HepG2 (cell line): ENCODE results near the gene ATAD2B. TPM values are rescaled to one million over a fixed set of nuclear protein-coding genes. Genes with fewer than 3 reads are reported as not detected.
A peak's percentile ranks its signal among the peaks of the same experiment; 100 is the strongest.

Experiments used
- CAMTA2 ChIP-seq: sonication (generic); formaldehyde crosslinking; IDR thresholded peaks from 2 replicates; pipeline ENCODE4 v1.4.0; 2020; ENCODE audit warnings: mild to moderate bottlenecking, missing genetic modification reagents, borderline replicate concordance
- CERS6 ChIP-seq: sonication (generic); formaldehyde crosslinking; IDR thresholded peaks from 2 replicates; pipeline ENCODE4 v1.5.0; 2020; ENCODE audit warnings: missing genetic modification reagents
- GPN1 ChIP-seq: sonication (generic); formaldehyde crosslinking; IDR thresholded peaks from 2 replicates; pipeline ENCODE4 v1.5.1; 2020; ENCODE audit warnings: missing genetic modification reagents, borderline replicate concordance
- HNF4G ChIP-seq, 2 experiments: sonication (generic) in 1 of 2; formaldehyde crosslinking in 1 of 2; IDR thresholded peaks; 2 replicates each; pipeline versions ENCODE4 v1.4.0 to v1.6.1; 2011 to 2020; ENCODE audit warnings: borderline replicate concordance in 2 of 2, low read depth in 2 of 2, mild to moderate bottlenecking in 2 of 2, low read length in 1 of 2, missing genetic modification reagents in 1 of 2, moderate library complexity in 1 of 2
- KDM1A ChIP-seq: IDR thresholded peaks from 2 replicates; pipeline ENCODE4 v1.6.1; 2016; ENCODE audit warnings: missing compliant biosample characterization
- MEIS2 ChIP-seq: sonication (generic); formaldehyde crosslinking; IDR thresholded peaks from 2 replicates; pipeline ENCODE4 v1.9.0; 2021; ENCODE audit warnings: mild to moderate bottlenecking, missing genetic modification reagents
- NONO ChIP-seq, 2 experiments: fragments of 450-650 bp in 1 of 2; sonication (generic) in 1 of 2; formaldehyde crosslinking in 1 of 2; IDR thresholded peaks in 1 of 2; conservative IDR thresholded peaks in 1 of 2; 2 replicates each; pipeline versions ENCODE4 v1.6.1 to v1.8.0; 2017 to 2022; ENCODE audit warnings: mild to moderate bottlenecking in 1 of 2, missing genetic modification reagents in 1 of 2, moderate library complexity in 1 of 2
- PHF8 ChIP-seq: sonication (generic); formaldehyde crosslinking; IDR thresholded peaks from 2 replicates; pipeline ENCODE4 v1.5.0; 2020; ENCODE audit warnings: missing genetic modification reagents
- POLR2A ChIP-seq, 2 experiments: IDR thresholded peaks; 2 replicates each; pipeline ENCODE4 v1.6.1; 2011; ENCODE audit warnings: low read depth in 2 of 2, low read length in 2 of 2, mild to moderate bottlenecking in 1 of 2, moderate library complexity in 1 of 2; ENCODE audit not compliant: insufficient read depth in 1 of 2
- SMAD9 ChIP-seq: sonication (generic); formaldehyde crosslinking; IDR thresholded peaks from 2 replicates; pipeline ENCODE4 v1.5.1; 2020; ENCODE audit warnings: mild to moderate bottlenecking, missing genetic modification reagents
- TBX2 ChIP-seq: sonication (generic); formaldehyde crosslinking; IDR thresholded peaks from 2 replicates; pipeline ENCODE4 v1.5.0; 2020; ENCODE audit warnings: missing genetic modification reagents, mild to moderate bottlenecking, borderline replicate concordance
- YEATS4 ChIP-seq: sonication (generic); formaldehyde crosslinking; IDR thresholded peaks from 2 replicates; pipeline ENCODE4 v1.4.0; 2020; ENCODE audit warnings: missing genetic modification reagents, borderline replicate concordance
- ZNF224 ChIP-seq: sonication (generic); formaldehyde crosslinking; IDR thresholded peaks from 2 replicates; pipeline ENCODE4 v1.5.0; 2020; ENCODE audit warnings: mild to moderate bottlenecking, missing genetic modification reagents
- ZNF446 ChIP-seq: sonication (generic); formaldehyde crosslinking; IDR thresholded peaks from 2 replicates; pipeline ENCODE4 v1.5.0; 2020; ENCODE audit warnings: mild to moderate bottlenecking, missing genetic modification reagents
- ZNF652 ChIP-seq: IDR thresholded peaks from 2 replicates; pipeline ENCODE4 v1.6.1; 2016; ENCODE audit warnings: low read depth, borderline replicate concordance
- ZNF660 ChIP-seq: sonication (generic); formaldehyde crosslinking; IDR thresholded peaks from 2 replicates; pipeline ENCODE4 v1.5.1; 2020; ENCODE audit warnings: mild to moderate bottlenecking, low read depth, missing genetic modification reagents, borderline replicate concordance
- ZNF883 ChIP-seq: sonication (generic); formaldehyde crosslinking; IDR thresholded peaks from 2 replicates; pipeline ENCODE4 v1.5.1; 2020; ENCODE audit warnings: mild to moderate bottlenecking, missing genetic modification reagents; ENCODE audit errors: not compliant biosample characterization
- ZSCAN12 ChIP-seq: sonication (generic); formaldehyde crosslinking; IDR thresholded peaks from 2 replicates; pipeline ENCODE4 v1.9.0; 2021; ENCODE audit warnings: mild to moderate bottlenecking, missing genetic modification reagents
- polyA plus RNA-seq, 8 experiments: library from polyadenylated mRNA; depleted of rRNA in 3 of 8; stranded (reverse) in 7 of 8; unstranded in 1 of 8; fragments of >200 nt; fragmentation: Illumina TruSeq in 4 of 8; extraction: Trizol in 4 of 8; gene quantifications; 2 replicates each; pipeline versions ENCODE4 v1.2.1 to v1.2.3, GENCODE V29; 2011 to 2016; ENCODE audit warnings: low read depth in 4 of 8, missing spikeins in 1 of 8, mixed read lengths in 1 of 8; ENCODE audit not compliant: insufficient read depth in 1 of 8
- total RNA-seq, 5 experiments: library from RNA; depleted of rRNA; stranded (reverse); fragments of >200 nt; fragmentation: Illumina TruSeq; extraction: Trizol; gene quantifications; 2 replicates each; pipeline ENCODE4 v1.2.3, GENCODE V29; 2016; ENCODE audit warnings: low read depth in 1 of 5
- TF ChIP-seq, protein P1 (sequence below): sonication (generic); IDR thresholded peaks from 2 replicates; pipeline ENCODE4 v1.6.1; 2016; ENCODE audit warnings: low read depth, borderline replicate concordance
- TF ChIP-seq, protein P2 (sequence below): sonication (generic); formaldehyde crosslinking; conservative IDR thresholded peaks from 2 replicates; pipeline ENCODE4 v1.8.0; 2022; ENCODE audit warnings: mild to moderate bottlenecking, moderate library complexity, missing genetic modification reagents
- TF ChIP-seq, protein P3 (sequence below): sonication (generic); formaldehyde crosslinking; IDR thresholded peaks from 2 replicates; pipeline ENCODE4 v1.5.1; 2020; ENCODE audit warnings: mild to moderate bottlenecking, missing genetic modification reagents, moderate library complexity
- TF ChIP-seq, protein P4 (sequence below): sonication (generic); formaldehyde crosslinking; IDR thresholded peaks from 2 replicates; pipeline ENCODE4 v1.4.0; 2020; ENCODE audit warnings: mild to moderate bottlenecking, missing genetic modification reagents

The ATAD2B gene
- total and polyA plus RNA-seq, 2 of the 13 experiments (the other 11 are each of a cell fraction or from before 2014, with no cell fraction given) = 5.3 to 22.2 TPM

DNA sequence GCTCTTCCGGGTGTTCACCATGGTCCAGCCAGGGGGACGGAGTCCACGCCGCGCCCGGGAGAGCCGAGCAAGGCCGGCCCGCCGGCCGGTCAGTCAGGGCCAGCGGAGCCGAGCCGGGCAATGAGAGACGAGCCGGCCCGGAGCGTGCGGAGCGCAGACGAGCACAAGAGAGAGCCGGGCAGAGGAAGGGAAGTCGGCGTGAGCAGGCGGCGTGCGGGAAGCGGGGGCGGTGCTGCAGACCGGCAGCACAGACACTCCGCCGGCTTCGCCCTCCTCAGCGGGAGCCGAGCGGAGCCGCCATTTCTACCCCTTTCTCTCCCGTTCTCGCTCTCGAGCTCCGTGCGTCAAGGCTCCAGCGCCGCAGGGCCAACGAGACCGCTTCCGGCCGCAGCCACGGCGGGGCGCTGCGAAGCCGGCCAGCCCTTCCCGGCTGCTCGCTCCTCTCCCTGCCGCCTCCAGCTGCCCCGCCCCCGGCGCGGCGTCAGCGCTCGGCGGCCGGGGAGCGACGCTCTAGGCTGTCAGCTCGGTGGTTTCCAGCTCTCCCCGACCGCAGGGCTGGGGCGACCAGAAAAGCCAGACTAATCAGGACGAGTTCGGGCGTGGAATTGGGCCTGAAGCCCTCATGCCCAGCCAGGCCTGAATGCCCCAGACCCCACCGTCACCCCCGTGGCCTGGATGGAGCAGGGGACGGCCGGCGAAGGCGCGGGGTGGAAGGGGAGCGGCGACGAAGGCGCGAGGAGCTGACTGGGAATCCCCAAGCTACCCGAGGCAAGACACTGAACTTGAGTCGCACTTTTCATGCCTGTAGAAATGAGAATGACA, at the start of gene ATAD2B (continued):
- TF ChIP-seq TBX2 (CRISPR knock-in tag) = peak; percentile 90
- peak; percentile 96 to 97 for TF ChIP-seq POLR2A (IDR thresholded peaks at IDR 0.05; ENCODE audit: insufficient read depth in 1 of 2, low read depth in 2 of 2, low read length in 2 of 2)
- TF ChIP-seq CAMTA2 (CRISPR knock-in tag) = peak; percentile 85; the same call in 1 of the 2 replicates
- peak; percentile 96 for TF ChIP-seq PHF8 (CRISPR knock-in tag)
- 0 out of 2 replicates have a peak, but pooled peaks have one; percentile 53 for TF ChIP-seq ZNF224 (CRISPR knock-in tag)
- TF ChIP-seq CERS6 (CRISPR knock-in tag) = no peak; the same call in 1 of the 2 replicates
- TF ChIP-seq, protein P1, sequence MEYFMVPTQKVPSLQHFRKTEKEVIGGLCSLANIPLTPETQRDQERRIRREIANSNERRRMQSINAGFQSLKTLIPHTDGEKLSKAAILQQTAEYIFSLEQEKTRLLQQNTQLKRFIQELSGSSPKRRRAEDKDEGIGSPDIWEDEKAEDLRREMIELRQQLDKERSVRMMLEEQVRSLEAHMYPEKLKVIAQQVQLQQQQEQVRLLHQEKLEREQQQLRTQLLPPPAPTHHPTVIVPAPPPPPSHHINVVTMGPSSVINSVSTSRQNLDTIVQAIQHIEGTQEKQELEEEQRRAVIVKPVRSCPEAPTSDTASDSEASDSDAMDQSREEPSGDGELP = 0 out of 2 replicates have a peak, but pooled peaks have one; percentile 61
- peak; percentile 93 for TF ChIP-seq YEATS4
- no peak for TF ChIP-seq HNF4G (IDR thresholded peaks at IDR 0.05; ENCODE audit: borderline replicate concordance, low read depth, low read length)
- TF ChIP-seq HNF4G (CRISPR knock-in tag; IDR thresholded peaks at IDR 0.05; ENCODE audit: borderline replicate concordance, low read depth) = peak; percentile 82
- peak; percentile 92; the same call in 1 of the 2 replicates for TF ChIP-seq ZSCAN12
- no peak for TF ChIP-seq GPN1 (CRISPR knock-in tag)
- peak; percentile 24; the same call in 1 of the 2 replicates for TF ChIP-seq SMAD9 (CRISPR knock-in tag)
- TF ChIP-seq ZNF660 (CRISPR knock-in tag) = no peak; the same call in 1 of the 2 replicates
- TF ChIP-seq ZNF446 (CRISPR knock-in tag) = peak; percentile 98
- TF ChIP-seq, protein P2, sequence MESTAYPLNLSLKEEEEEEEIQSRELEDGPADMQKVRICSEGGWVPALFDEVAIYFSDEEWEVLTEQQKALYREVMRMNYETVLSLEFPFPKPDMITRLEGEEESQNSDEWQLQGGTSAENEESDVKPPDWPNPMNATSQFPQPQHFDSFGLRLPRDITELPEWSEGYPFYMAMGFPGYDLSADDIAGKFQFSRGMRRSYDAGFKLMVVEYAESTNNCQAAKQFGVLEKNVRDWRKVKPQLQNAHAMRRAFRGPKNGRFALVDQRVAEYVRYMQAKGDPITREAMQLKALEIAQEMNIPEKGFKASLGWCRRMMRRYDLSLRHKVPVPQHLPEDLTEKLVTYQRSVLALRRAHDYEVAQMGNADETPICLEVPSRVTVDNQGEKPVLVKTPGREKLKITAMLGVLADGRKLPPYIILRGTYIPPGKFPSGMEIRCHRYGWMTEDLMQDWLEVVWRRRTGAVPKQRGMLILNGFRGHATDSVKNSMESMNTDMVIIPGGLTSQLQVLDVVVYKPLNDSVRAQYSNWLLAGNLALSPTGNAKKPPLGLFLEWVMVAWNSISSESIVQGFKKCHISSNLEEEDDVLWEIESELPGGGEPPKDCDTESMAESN (CRISPR knock-in tag) = peak; percentile 98
- no peak for TF ChIP-seq NONO (IDR thresholded peaks at IDR 0.05)
- peak; percentile 98 for TF ChIP-seq NONO (CRISPR knock-in tag; conservative IDR thresholded peaks at IDR 0.05)
- no peak for TF ChIP-seq KDM1A (CRISPR knock-in tag)
- TF ChIP-seq, protein P3, sequence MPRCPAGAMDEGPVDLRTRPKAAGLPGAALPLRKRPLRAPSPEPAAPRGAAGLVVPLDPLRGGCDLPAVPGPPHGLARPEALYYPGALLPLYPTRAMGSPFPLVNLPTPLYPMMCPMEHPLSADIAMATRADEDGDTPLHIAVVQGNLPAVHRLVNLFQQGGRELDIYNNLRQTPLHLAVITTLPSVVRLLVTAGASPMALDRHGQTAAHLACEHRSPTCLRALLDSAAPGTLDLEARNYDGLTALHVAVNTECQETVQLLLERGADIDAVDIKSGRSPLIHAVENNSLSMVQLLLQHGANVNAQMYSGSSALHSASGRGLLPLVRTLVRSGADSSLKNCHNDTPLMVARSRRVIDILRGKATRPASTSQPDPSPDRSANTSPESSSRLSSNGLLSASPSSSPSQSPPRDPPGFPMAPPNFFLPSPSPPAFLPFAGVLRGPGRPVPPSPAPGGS (CRISPR knock-in tag) = peak; percentile 92; the same call in 1 of the 2 replicates
- no peak for TF ChIP-seq ZNF652 (CRISPR knock-in tag)
- TF ChIP-seq, protein P4, sequence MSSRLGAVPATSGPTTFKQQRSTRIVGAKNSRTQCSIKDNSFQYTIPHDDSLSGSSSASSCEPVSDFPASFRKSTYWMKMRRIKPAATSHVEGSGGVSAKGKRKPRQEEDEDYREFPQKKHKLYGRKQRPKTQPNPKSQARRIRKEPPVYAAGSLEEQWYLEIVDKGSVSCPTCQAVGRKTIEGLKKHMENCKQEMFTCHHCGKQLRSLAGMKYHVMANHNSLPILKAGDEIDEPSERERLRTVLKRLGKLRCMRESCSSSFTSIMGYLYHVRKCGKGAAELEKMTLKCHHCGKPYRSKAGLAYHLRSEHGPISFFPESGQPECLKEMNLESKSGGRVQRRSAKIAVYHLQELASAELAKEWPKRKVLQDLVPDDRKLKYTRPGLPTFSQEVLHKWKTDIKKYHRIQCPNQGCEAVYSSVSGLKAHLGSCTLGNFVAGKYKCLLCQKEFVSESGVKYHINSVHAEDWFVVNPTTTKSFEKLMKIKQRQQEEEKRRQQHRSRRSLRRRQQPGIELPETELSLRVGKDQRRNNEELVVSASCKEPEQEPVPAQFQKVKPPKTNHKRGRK (CRISPR knock-in tag) = no peak
- peak; percentile 79 for TF ChIP-seq ZNF883
- TF ChIP-seq MEIS2 (CRISPR knock-in tag) = peak; percentile 90
